Fibroblast of skin of right biceps (primary cell): ENCODE data around the gene PLEKHH3.

Source experiments
- DNase-seq: peaks from one replicate; pipeline ENCODE4 v3.0.0-alpha.2; 2013

Gene PLEKHH3

GRCh38 chr17:42686520-42687128 lies 9.8 kb upstream of the PLEKHH3 start:
- no peak for DNase-seq

- DNase-seq: no peak
Measured at GRCh38 chr17:42685831-42686230, 9.0 kb upstream of the PLEKHH3 start.

GRCh38 chr17:42684929-42685556 lies 8.2 kb upstream of the PLEKHH3 start:
- no peak for DNase-seq

GRCh38 chr17:42683407-42684034 lies 6.7 kb upstream of the PLEKHH3 start:
- peak; percentile 44 for DNase-seq

GRCh38 chr17:42682722-42683403 lies 6.1 kb upstream of the PLEKHH3 start:
- DNase-seq: peak; percentile 60

GRCh38 chr17:42681976-42682721 lies 5.4 kb upstream of the PLEKHH3 start, which contains the start of gene CNTNAP1:
Gene CNTNAP1, plus strand, starts transcription at chr17:42682531. Its CDS starts 299 bp downstream, at chr17:42682830.
- peak; percentile 83 for DNase-seq

- no peak for DNase-seq
Measured at GRCh38 chr17:42680331-42680808, 3.6 kb upstream of the PLEKHH3 start.

GRCh38 chr17:42679492-42680330 lies 2.9 kb upstream of the PLEKHH3 start:
- peak; percentile 83 for DNase-seq

GRCh38 chr17:42678951-42679491 lies 2.2 kb upstream of the PLEKHH3 start:
- peak; percentile 77 for DNase-seq

GRCh38 chr17:42677921-42678781 lies 1.4 kb upstream of the PLEKHH3 start:
- peak; percentile 92 for DNase-seq

GRCh38 chr17:42677012-42677857 lies 441 bp upstream of the PLEKHH3 start:
- peak; percentile 100 for DNase-seq

- DNase-seq: peak; percentile 38
Measured at GRCh38 chr17:42675965-42676423, 800 bp downstream of the PLEKHH3 start.

GRCh38 chr17:42675348-42675964 lies 1.3 kb downstream of the PLEKHH3 start:
- DNase-seq: no peak

- DNase-seq: no peak
Measured at GRCh38 chr17:42674755-42675347, 1.9 kb downstream of the PLEKHH3 start.

- peak; percentile 68 for DNase-seq
Measured at GRCh38 chr17:42673885-42674754, 2.7 kb downstream of the PLEKHH3 start.

GRCh38 chr17:42673266-42673884 lies 3.4 kb downstream of the PLEKHH3 start:
- DNase-seq: no peak

- no peak for DNase-seq
Measured at GRCh38 chr17:42672038-42672437, 4.8 kb downstream of the PLEKHH3 start.
